AG10803 (cell line): ENCODE results near the gene MPHOSPH10.
"Not testable (repeated sequence)": the region's sequence is repeated elsewhere in the genome, so short reads cannot be mapped to it uniquely, and the experiment has no call there.

Source experiments
- DNase-seq: peaks from one replicate; pipeline ENCODE4 v3.0.0; 2010; ENCODE audit warnings: low read depth
- H3K4me3 ChIP-seq: 2 replicates; pipeline ENCODE4 v1.5.1; 2011; ENCODE audit warnings: mild to moderate bottlenecking, low read length, control low read depth
- CTCF ChIP-seq: conservative IDR thresholded peaks from 2 replicates; pipeline ENCODE4 v1.5.1; 2011; ENCODE audit warnings: mild to moderate bottlenecking, low read length, control low read depth, inconsistent platforms

Gene MPHOSPH10

DNA sequence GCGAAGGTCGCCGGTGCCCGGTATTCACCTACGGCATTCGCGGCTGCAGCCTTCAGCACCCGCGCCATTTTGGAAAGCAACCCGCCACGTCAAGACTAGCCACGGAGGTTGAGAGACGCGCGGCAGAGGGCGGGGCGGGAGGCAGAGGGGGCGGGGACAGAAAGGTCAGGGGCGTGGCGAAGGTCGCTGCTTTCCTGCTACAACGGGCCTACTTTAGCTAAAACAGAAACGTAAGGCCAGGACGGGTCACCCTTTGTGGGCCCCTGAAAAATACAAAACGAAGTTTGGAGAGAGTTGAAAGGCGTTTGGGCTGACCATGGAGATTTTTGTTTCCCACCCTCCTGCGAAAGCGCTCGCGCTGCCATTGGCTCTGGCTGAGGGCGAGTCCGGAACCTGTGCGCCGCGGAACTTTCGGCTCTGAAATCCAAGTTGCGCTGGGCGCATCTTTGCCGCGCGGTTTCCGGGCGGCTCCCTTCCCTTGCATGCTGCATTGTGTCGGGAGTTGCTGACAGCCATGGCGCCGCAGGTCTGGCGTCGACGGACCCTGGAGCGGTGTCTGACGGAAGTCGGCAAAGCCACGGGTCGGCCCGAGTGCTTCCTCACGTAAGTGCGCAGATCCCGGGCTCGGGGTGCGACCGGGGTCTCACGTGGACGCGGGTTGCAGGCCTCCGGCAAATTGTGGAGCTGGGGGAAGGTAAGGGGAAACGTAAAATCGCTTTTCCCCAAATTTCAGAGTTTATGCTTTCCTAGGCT, at the start of gene MPHOSPH10, which contains the start of gene MCEE:
Gene MPHOSPH10, plus strand, starts transcription at position 483 of the 753 bp plus-strand sequence. Its CDS starts 32 bp downstream, at position 515.
Gene MCEE, minus strand, starts transcription at position 78 of the 753 bp plus-strand sequence. Its CDS starts 10 bp downstream, at position 68.
- H3K4me3 ChIP-seq, result peak within 1 kb of the TSS; percentile 94
- peak; percentile 88 for DNase-seq
- TF ChIP-seq CTCF, result no peak

- no peak for DNase-seq
- TF ChIP-seq CTCF, result no peak
- no peak overlapping the region for H3K4me3 ChIP-seq
Measured at GRCh38 chr2:71082402-71083252, 47.8 kb upstream of the MPHOSPH10 start.

DNA sequence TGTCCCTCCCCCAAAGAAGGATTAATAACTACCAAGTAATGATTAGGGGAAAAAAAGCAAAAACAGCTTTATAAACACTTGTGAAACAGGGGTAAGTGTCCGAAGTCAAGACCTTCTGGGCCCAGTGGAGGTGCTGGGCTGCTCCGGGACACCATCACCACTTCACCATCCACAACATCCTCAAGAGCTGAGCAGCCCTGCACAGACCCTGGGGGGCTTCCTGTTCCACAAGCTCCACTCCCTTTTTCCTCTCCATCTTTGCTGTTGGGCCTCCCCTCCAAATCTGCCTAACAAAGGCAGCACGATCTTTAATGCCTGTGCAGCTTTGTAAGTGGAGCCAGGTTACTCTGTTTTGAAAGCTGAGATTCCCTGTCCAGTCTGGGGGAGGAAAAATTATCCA, 47.1 kb upstream of the MPHOSPH10 start:
- not testable (repeated sequence) for DNase-seq, H3K4me3 ChIP-seq

GRCh38 chr2:71083752-71084312, 46.6 kb upstream of the MPHOSPH10 start:
- not testable (repeated sequence) for H3K4me3 ChIP-seq, DNase-seq

- DNase-seq, H3K4me3 ChIP-seq: not testable (repeated sequence)
Measured at GRCh38 chr2:71085325-71086003, 45.0 kb upstream of the MPHOSPH10 start.

DNA sequence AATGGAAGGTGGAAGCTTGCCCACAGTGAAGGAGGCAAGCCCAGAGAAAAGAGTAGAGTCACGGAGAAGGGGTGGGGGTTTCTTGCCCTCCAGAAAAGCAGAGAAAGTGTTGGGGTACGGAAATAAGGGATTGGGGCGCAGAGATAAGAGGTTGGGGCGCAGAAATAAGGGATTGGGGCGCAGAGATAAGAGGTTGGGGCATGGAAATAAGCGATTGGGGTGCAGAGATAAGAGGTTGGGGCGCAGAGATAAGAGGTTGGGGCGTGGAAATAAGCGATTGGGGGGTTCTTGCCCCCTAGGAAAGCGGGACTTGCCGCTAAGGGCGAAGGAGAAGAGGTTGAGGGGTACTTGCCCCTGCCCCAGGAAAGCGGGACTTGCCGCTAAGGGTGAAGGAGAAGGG, 41.0 kb upstream of the MPHOSPH10 start:
- DNase-seq, H3K4me3 ChIP-seq: not testable (repeated sequence)

DNA sequence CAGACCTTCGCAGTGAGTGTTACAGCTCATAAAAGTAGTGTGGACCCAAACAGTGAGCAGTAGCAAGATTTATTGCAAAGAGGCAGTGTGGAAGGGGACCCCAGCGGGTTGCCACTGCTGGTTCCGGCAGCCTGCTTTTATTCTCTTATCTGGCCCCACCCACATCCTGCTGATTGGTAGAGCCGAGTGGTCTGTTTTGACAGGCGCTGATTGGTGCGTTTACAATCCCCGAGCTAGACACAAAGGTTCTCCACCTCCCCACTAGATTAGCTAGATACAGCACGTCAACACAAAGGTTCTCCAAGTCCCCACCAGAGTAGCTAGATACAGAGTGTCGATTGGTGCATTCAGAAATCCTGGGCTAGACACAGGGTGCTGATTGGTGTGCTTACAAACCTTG, 38.6 kb upstream of the MPHOSPH10 start:
- H3K4me3 ChIP-seq, DNase-seq: not testable (repeated sequence)

DNA sequence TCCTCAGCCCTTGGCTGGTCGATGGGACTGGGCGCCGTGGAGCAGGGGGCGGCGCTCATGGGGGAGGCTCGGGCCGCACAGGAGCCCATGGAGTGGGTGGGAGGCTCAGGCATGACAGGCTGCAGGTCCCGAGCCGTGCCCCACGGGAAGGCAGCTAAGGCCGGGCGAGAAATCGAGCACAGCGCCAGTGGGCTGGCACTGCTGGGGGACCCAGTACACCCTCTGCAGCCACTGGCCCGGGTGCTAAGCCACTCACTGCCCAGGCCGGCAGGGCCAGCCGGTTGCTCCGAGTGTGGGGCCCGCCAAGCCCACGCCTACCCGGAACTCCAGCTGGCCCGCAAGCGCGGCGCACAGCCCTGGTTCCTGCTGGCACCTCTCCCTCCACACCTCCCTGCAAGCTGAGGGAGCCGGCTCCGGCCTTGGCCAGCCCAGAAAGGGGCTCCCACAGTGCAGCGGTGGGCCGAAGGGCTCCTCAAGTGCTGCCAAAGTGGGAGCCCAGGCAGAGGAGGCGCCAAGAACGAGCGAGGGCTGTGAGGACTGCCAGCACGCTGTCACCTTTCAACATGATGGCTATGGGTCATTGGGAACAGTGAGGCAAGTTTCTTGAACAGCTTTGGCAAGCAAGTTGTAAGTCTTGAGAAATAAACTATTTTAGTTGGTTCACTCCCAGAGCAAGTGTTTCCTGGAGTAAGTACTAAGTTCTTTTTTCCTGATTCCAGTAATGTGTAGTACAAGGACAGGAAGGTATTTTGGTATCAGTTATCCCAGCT, 37.8 kb upstream of the MPHOSPH10 start:
- not testable (repeated sequence) for DNase-seq, H3K4me3 ChIP-seq

DNA sequence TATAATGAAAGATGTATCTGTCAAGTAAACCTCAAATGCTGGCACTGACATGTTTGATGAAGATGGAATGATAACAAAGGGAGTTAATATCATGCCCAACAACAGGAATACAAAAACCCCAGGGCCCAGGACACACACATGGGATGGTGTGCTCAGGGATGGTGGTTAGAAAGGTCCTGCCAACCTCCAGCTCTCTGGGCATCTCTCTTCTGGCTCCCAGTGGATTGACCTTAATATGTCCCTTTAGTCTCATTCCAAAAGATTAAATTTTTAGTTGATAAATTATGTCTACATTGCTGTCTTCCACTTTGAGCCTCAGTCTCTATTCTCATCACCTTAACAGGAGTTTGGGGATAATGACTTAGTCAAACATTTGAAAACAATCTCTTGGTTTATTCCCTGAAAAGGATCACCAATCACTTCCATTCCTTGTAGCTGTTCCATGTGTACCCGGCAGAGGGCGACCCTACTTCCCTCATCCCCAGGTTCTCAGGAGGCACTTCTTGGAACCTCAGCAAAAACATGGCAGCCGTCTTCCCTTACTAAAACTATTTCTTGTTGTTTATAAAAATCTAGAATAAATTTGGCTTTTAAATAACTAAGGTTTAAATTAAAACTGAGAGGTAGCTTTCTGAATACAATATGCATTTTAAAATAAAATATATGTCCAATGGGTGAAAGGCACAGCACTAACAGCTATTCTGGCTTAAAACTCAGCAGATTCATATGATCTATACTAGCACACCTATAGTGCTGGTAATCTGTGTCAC, 30.1 kb upstream of the MPHOSPH10 start:
- DNase-seq, result peak; percentile 62
- TF ChIP-seq CTCF, result peak; percentile 86

More for the DNA sequence above, 30.1 kb upstream of the MPHOSPH10 start:
- H3K4me3 ChIP-seq, result no peak overlapping the region
